ENCODE results near the gene TAF1D.
"Not testable (repeated sequence)": the region's sequence is repeated elsewhere in the genome, so short reads cannot be mapped to it uniquely, and the experiment has no call there.

The TAF1D gene

GRCh38 chr11:93741094-93741881 is at the start of gene TAF1D, which contains the start of gene C11orf54:
Gene TAF1D (minus strand): TSS chr11:93741495. CDS start chr11:93739304, 2,191 bp downstream.
Gene C11orf54 (plus strand): TSS chr11:93741672. CDS start chr11:93747394, 5,722 bp downstream.
- peaks cover 22% of the 10 kb centered on the region for H3K36me3 ChIP-seq (ENCODE audit: insufficient read depth, low read length)
- no peaks in the 10 kb centered on the region for H3K9me3 ChIP-seq (ENCODE audit: control insufficient read depth, insufficient read depth, low read length)
- peak within 1 kb of the TSS; percentile 97 for H3K9ac ChIP-seq (ENCODE audit: low read depth, low read length)
- H3K4me1 ChIP-seq (ENCODE audit: insufficient read depth, low read length), result 0 out of 2 replicates have a peak, but pooled peaks cover 5% of the 10 kb centered on the region

- no peaks in the 10 kb centered on the region for H3K4me1 ChIP-seq (ENCODE audit: insufficient read depth, low read length)
- H3K36me3 ChIP-seq (ENCODE audit: insufficient read depth, low read length), result peaks cover 9% of the 10 kb centered on the region
- H3K9me3 ChIP-seq (ENCODE audit: control insufficient read depth, insufficient read depth, low read length), result no peaks in the 10 kb centered on the region
- peak overlapping the region; percentile 91 for H3K9ac ChIP-seq (ENCODE audit: low read depth, low read length)
Observed at GRCh38 chr11:93784935-93785360, 43.7 kb upstream of the TAF1D start.

GRCh38 chr11:93784145-93784934 is 43.0 kb upstream of the TAF1D start, which contains the start of gene MED17:
Gene MED17 (plus strand): TSS chr11:93784282. CDS start chr11:93784514, 232 bp downstream.
- Histone ChIP-seq H3K4me1 (ENCODE audit: insufficient read depth, low read length) (no peaks in the 10 kb centered on the region), H3K9ac (ENCODE audit: low read depth, low read length) (peak within 1 kb of the TSS; percentile 91), H3K9me3 (ENCODE audit: control insufficient read depth, insufficient read depth, low read length) (no peaks in the 10 kb centered on the region), H3K36me3 (ENCODE audit: insufficient read depth, low read length) (peaks cover 4% of the 10 kb centered on the region; the same call in 1 of the 2 replicates)

GRCh38 chr11:93783765-93784144 is 42.5 kb upstream of the TAF1D start:
- no peaks in the 10 kb centered on the region; the same call in 1 of the 2 replicates for H3K36me3 ChIP-seq (ENCODE audit: insufficient read depth, low read length)
- H3K9ac ChIP-seq (ENCODE audit: low read depth, low read length), result peak overlapping the region; percentile 91
- H3K4me1 ChIP-seq (ENCODE audit: insufficient read depth, low read length), result no peaks in the 10 kb centered on the region
- no peaks in the 10 kb centered on the region for H3K9me3 ChIP-seq (ENCODE audit: control insufficient read depth, insufficient read depth, low read length)

- Histone ChIP-seq H3K9me3 (ENCODE audit: control insufficient read depth, insufficient read depth, low read length) (no peaks in the 10 kb centered on the region), H3K4me1 (ENCODE audit: insufficient read depth, low read length) (no peaks in the 10 kb centered on the region), H3K9ac (ENCODE audit: low read depth, low read length) (peak overlapping the region; percentile 91), H3K36me3 (ENCODE audit: insufficient read depth, low read length) (no peaks in the 10 kb centered on the region; the same call in 1 of the 2 replicates)
Observed at GRCh38 chr11:93783362-93783761, 42.1 kb upstream of the TAF1D start.

GRCh38 chr11:93775289-93775688 is 34.0 kb upstream of the TAF1D start:
- no peaks in the 10 kb centered on the region for H3K36me3 ChIP-seq (ENCODE audit: insufficient read depth, low read length)
- no peak overlapping the region for H3K9ac ChIP-seq (ENCODE audit: low read depth, low read length)

GRCh38 chr11:93774560-93774959 is 33.3 kb upstream of the TAF1D start:
- not testable (repeated sequence) for H3K4me1 ChIP-seq (ENCODE audit: insufficient read depth, low read length); H3K36me3 ChIP-seq (ENCODE audit: insufficient read depth, low read length); H3K9me3 ChIP-seq (ENCODE audit: control insufficient read depth, insufficient read depth, low read length); H3K9ac ChIP-seq (ENCODE audit: low read depth, low read length)

More at GRCh38 chr11:93775289-93775688, 34.0 kb upstream of the TAF1D start:
- no peaks in the 10 kb centered on the region for H3K4me1 ChIP-seq (ENCODE audit: insufficient read depth, low read length)
- H3K9me3 ChIP-seq (ENCODE audit: control insufficient read depth, insufficient read depth, low read length), result no peaks in the 10 kb centered on the region

GRCh38 chr11:93773601-93774200 is 32.4 kb upstream of the TAF1D start:
- H3K9ac ChIP-seq (ENCODE audit: low read depth, low read length), result no peak overlapping the region
- H3K4me1 ChIP-seq (ENCODE audit: insufficient read depth, low read length), result peaks cover 3% of the 10 kb centered on the region; the same call in 1 of the 2 replicates
- no peaks in the 10 kb centered on the region for H3K9me3 ChIP-seq (ENCODE audit: control insufficient read depth, insufficient read depth, low read length)
- no peaks in the 10 kb centered on the region for H3K36me3 ChIP-seq (ENCODE audit: insufficient read depth, low read length)

- no peaks in the 10 kb centered on the region for H3K9me3 ChIP-seq (ENCODE audit: control insufficient read depth, insufficient read depth, low read length)
- H3K4me1 ChIP-seq (ENCODE audit: insufficient read depth, low read length), result peaks cover 3% of the 10 kb centered on the region; the same call in 1 of the 2 replicates
- no peak overlapping the region for H3K9ac ChIP-seq (ENCODE audit: low read depth, low read length)
- H3K36me3 ChIP-seq (ENCODE audit: insufficient read depth, low read length), result no peaks in the 10 kb centered on the region
Observed at GRCh38 chr11:93773045-93773477, 31.8 kb upstream of the TAF1D start.

- Histone ChIP-seq H3K9ac (ENCODE audit: low read depth, low read length) (no peak overlapping the region), H3K36me3 (ENCODE audit: insufficient read depth, low read length) (no peaks in the 10 kb centered on the region)
Observed at GRCh38 chr11:93772123-93772522, 30.8 kb upstream of the TAF1D start.

GRCh38 chr11:93770160-93770559 is 28.9 kb upstream of the TAF1D start:
- no peak overlapping the region for H3K9ac ChIP-seq (ENCODE audit: low read depth, low read length)
- H3K4me1 ChIP-seq (ENCODE audit: insufficient read depth, low read length), result peaks cover 3% of the 10 kb centered on the region; the same call in 1 of the 2 replicates
- H3K36me3 ChIP-seq (ENCODE audit: insufficient read depth, low read length), result no peaks in the 10 kb centered on the region
- no peaks in the 10 kb centered on the region for H3K9me3 ChIP-seq (ENCODE audit: control insufficient read depth, insufficient read depth, low read length)

More at GRCh38 chr11:93772123-93772522, 30.8 kb upstream of the TAF1D start:
- Histone ChIP-seq H3K4me1 (ENCODE audit: insufficient read depth, low read length) (peaks cover 3% of the 10 kb centered on the region; the same call in 1 of the 2 replicates), H3K9me3 (ENCODE audit: control insufficient read depth, insufficient read depth, low read length) (no peaks in the 10 kb centered on the region)

- no peaks in the 10 kb centered on the region for H3K36me3 ChIP-seq (ENCODE audit: insufficient read depth, low read length)
- H3K9ac ChIP-seq (ENCODE audit: low read depth, low read length), result no peak overlapping the region
- peaks cover 3% of the 10 kb centered on the region; the same call in 1 of the 2 replicates for H3K4me1 ChIP-seq (ENCODE audit: insufficient read depth, low read length)
- no peaks in the 10 kb centered on the region for H3K9me3 ChIP-seq (ENCODE audit: control insufficient read depth, insufficient read depth, low read length)
Observed at GRCh38 chr11:93767018-93767417, 25.7 kb upstream of the TAF1D start.

GRCh38 chr11:93766504-93766903 is 25.2 kb upstream of the TAF1D start:
- 0 out of 2 replicates have a peak, but pooled peaks cover 2% of the 10 kb centered on the region for H3K36me3 ChIP-seq (ENCODE audit: insufficient read depth, low read length)
- peaks cover 3% of the 10 kb centered on the region; the same call in 1 of the 2 replicates for H3K4me1 ChIP-seq (ENCODE audit: insufficient read depth, low read length)
- no peaks in the 10 kb centered on the region for H3K9me3 ChIP-seq (ENCODE audit: control insufficient read depth, insufficient read depth, low read length)
- H3K9ac ChIP-seq (ENCODE audit: low read depth, low read length), result no peak overlapping the region

- Histone ChIP-seq H3K4me1 (ENCODE audit: insufficient read depth, low read length) (peaks cover 3% of the 10 kb centered on the region; the same call in 1 of the 2 replicates), H3K9ac (ENCODE audit: low read depth, low read length) (no peak overlapping the region), H3K9me3 (ENCODE audit: control insufficient read depth, insufficient read depth, low read length) (no peaks in the 10 kb centered on the region), H3K36me3 (ENCODE audit: insufficient read depth, low read length) (peaks cover 5% of the 10 kb centered on the region; the same call in 1 of the 2 replicates)
Observed at GRCh38 chr11:93765551-93765950, 24.3 kb upstream of the TAF1D start.
